GM21717 (cell line): ENCODE results near the gene GRK2.

ENCODE experiments used
- ATAC-seq: cut with Tn5 transposase; IDR thresholded peaks from one replicate; pipeline ENCODE4 v1.9.1; 2021; ENCODE audit warnings: mild to moderate bottlenecking, moderate library complexity; ENCODE audit not compliant: unreplicated experiment

GRK2 gene

DNA sequence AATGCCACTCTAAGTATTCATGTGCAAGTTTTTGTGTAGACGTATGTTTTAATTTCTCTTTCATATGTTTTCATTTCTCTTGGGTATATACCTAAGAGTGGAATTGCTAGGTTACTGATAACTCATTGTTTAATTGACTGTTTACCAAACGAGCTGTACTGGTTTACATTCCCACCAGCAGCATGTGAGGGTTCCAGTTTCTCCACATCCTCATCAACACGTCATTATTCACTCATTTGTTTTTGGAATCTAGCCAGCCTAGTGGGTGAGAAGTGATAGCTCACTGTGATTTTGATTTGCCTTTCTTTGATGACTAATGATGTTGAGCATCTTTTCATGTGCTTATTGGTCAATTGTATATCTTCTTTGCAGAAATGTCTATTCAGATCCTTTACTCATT lies 26.8 kb downstream of the GRK2 start:
- ATAC-seq, result no peak

- ATAC-seq, result no peak
These were observed 29.6 kb downstream of the GRK2 start for GRCh38 chr11:67295846-67296245.

DNA sequence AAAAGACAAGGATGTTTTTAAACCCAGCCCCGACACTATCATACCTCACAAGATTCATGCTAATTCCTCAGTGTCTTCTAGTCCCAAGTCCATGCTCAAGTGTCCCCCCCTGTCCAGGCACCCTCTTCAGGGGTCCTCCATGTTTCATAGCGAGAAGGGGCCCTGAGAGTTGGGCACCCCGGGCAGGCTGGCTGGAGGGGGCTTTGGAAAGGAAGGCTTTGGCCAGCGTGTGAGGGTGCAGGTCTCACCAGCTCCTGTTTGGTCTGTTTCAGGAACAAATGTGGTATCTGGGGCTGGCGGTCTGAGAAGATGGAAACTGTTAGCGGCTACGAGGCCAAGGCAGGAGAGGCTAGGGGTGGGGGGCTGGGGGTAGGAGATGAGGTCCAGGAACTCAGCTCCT lies 32.5 kb downstream of the GRK2 start:
- no peak for ATAC-seq

- ATAC-seq, result no peak
These were observed 33.4 kb downstream of the GRK2 start for GRCh38 chr11:67299471-67300191.

DNA sequence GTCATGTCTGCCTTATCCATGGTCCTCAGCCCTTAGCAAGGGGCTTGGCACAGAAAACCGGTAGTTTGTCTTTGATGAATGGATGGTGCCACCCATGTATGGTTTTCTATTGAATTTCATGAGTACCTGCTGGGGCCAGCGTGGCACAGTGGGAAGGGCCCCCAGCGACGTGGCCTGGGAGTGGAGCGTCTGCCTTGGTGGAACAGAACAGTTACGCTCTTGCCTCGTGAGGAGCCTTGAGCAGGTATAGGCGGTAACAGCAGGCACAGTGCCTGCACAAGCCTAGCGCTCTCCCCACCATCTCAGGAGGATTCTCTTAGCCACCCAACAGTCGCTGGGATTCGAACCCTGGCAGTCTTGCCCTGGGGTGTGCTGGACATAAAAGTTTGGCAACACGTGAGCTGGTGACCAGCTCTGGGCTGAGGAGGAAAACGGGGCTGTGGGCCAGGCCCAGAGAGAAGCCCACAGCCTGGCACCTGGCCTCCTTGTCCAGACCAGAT lies 34.0 kb downstream of the GRK2 start:
- ATAC-seq, result no peak

DNA sequence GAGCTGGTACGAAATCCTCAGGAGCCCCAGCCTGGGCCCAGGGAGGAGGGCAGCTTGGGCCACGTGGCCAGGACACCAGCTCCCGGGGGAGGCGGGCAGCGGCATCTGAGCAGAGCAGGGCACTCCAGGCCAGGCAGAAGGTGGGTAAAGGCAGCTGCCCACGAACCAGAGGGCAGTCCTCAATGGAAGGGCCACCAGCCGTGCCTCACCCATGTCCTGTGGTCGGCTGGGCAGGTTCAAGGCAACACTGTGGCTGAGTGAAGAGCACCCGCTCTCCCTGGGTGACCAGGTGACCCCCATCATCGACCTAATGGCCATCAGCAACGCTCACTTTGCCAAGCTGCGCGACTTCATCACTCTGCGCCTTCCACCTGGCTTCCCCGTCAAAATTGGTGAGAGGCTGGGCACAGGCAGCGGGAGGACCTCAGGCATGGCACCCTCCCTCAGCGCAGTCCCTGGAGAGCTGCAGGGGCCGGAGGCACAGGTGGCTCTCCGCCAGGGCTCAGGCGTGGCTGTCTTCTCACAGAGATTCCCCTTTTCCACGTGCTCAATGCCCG lies 34.6 kb downstream of the GRK2 start:
- no peak for ATAC-seq

DNA sequence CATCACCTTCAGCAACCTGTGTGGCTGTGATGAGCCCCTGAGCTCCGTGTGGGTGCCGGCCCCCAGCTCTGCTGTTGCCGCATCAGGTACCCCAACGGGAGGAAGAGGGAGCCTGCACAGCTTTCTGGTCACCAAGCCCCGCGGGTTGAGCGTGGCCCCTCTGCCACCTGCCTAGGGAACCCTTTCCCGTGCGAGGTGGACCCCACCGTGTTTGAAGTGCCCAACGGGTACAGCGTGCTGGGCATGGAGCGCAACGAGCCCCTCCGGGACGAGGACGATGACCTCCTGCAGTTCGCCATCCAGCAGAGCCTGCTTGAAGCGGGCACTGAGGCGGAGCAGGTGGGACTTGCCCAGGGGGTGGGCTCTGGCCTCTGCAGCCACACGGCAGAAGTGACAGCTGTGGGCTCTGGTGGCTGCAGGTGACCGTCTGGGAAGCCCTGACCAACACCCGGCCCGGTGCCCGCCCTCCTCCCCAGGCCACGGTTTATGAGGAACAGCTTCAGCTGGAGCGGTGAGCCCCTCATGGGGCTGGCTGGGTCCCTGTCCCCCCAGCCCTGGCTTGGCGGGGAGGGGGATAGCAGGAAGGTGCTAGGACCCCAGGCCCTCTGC lies 35.1 kb downstream of the GRK2 start:
- no peak for ATAC-seq

- ATAC-seq, result no peak
These were observed 35.8 kb downstream of the GRK2 start for GRCh38 chr11:67301951-67302516.

DNA sequence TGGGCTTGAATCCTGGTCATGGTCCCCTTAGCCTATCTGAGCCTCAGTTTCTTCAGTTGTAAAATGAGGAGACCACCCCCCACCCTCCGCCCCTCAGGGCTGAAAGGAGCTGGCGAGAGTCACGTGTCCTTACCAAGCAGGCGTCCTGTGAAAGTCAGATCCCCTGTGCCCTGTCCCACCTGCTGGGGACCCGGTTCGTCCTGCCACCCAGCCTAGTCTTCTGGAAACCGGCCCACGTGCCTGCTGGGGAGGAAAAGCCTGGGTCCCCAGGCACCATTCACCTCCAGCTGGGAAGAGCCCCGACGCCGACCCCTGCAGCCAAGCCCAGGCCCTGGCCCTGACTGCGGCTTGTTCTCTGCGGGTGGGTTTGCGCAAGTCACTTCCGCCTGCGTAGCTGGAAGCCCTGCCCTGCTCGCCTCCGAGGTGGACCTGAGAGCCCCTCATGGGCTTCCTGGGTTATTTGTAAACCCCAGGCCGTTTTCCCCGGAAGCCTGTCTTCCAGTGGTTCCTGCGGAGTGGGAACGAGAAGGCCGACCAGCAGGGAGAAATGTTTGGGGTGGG lies 36.4 kb downstream of the GRK2 start:
- ATAC-seq, result no peak

- ATAC-seq, result no peak
These were observed 37.0 kb downstream of the GRK2 start, which contains the start of gene SSH3 for GRCh38 chr11:67303132-67303834. Gene SSH3, plus strand, starts transcription at chr11:67303530. Its CDS starts 96 bp downstream, at chr11:67303626.

DNA sequence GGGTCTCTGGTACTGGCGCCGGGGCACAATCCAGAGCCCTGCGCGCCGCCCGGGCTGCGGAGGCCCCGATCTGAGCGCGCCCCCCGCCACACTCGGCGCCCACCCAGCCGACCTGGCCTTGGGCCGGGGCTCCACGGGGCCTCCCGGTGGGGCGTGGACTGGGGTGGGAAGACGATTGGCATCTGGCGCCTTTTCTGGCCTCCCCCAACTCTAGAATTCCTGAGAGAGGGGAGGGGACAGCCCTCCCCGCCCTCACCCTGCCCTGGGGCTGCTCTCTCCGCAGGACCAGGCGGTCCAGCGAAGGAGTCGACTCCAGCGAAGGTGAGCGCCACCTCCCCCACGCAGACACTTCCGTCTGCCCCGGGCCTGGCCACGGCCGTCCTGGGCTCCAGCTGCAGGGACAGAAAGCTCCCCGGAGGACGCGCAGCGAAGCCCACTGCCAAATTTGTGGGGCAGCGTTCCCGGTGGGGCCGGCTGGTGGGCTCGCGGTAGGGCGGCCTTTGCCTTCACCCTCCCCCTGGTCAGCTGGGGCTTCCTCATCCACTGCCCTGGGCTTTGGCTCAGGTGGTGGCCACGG lies 37.6 kb downstream of the GRK2 start:
- no peak for ATAC-seq

DNA sequence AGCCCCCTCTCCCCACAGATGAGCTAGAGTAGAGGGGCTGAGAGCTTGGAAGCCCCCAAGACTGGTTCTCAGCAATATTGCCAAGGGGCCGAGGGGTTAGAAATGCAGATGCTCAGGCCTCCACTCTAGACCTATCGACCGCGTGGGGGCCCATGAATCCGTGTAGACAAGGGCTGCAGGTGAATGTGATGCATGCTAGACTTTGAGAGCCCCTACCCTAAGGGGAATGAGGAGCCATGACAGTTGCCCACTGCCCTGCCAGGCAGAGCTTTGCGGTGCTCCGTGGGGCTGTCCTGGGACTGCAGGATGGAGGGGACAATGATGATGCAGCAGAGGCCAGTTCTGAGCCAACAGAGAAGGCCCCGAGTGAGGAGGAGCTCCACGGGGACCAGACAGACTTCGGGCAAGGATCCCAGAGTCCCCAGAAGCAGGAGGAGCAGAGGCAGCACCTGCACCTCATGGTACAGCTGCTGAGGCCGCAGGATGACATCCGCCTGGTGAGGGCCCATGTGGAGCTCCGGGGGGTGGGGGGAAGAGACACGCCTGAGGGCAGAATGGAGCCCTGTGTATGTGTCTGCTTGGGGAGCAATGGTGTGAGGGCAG lies 38.3 kb downstream of the GRK2 start:
- no peak for ATAC-seq

- ATAC-seq, result no peak
These were observed 40.7 kb downstream of the GRK2 start for GRCh38 chr11:67306769-67307544.

GRCh38 chr11:67307545-67308001 lies 41.3 kb downstream of the GRK2 start:
- no peak for ATAC-seq

- no peak for ATAC-seq
These were observed 42.0 kb downstream of the GRK2 start for GRCh38 chr11:67308031-67308866.

- no peak for ATAC-seq
These were observed 42.9 kb downstream of the GRK2 start for GRCh38 chr11:67309166-67309565.

GRCh38 chr11:67309661-67310061 lies 43.4 kb downstream of the GRK2 start:
- ATAC-seq, result no peak
